Measurements from ENCODE around the gene SLC26A2. TPM values are rescaled to one million over a fixed set of nuclear protein-coding genes. Genes with fewer than 3 reads are reported as not detected.

Gene SLC26A2
- total RNA-seq (10 to 100 TPM in 1 of 4 donors, 1 to 10 TPM in 3; 6.4 to 12.1 (median 7.0) TPM), polyA plus RNA-seq (10 to 100 TPM; 40.2 to 88.8 (median 42.8) TPM)

DNA sequence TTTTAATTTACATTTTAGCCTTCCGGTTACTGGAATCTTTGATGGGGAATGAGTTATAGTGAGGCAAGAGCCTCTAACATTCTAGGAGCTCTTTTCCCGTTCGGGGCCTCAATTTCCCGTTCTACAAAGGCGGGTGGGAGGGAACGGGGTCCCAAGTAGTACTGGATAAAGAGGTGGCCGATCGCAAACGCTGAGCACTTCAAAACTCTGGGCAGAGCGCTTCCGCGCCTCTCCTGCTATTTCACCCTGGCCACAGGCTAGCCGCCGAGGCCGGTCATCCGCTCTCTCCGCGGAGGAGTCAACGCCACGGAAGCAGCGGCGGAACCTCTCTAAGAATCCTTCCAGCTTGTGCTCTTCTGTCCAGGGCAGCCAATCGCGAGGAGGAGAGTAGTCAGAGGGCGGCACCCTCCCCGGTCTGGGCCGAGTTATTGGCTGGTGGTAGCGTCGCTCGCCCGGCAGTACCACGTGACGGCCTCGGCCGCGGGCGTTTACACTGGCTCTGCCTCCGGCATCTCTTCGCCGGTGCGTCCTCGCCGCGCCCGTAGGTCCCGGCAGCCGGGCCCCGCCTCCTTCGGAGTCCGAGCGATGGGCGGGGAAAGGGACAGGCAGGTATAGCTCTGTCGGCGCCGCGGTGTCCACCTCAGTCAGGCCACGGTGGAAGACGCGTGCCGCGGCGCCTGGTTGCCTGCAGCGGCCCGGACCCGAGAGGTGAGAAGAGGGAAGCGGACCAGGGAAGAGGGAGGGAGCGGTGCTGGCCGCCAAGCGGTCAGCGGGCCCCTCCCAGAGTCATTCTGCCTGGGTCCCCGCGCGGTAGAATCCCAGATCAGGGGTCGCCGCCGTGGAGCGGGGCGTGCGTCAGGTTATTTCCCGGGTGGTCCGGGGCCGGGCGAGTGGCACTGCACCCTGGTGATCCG lies at the start of gene SLC26A2:
Gene SLC26A2, plus strand, starts transcription at position 487 of the 914 bp plus-strand sequence. CDS start 16,895 bp downstream, outside the sequence.
- WGBS, 2 donors = 0% methylated on average over 84 of the region's 84 CpGs
- peak; percentile 99 for DNase-seq
- intact Hi-C loops (cut with DNase I) = loop anchor here (2.0 to 5.0 kb wide), 2 partner anchors 30 to 108 kb away; no protein-coding TSS in a partner anchor

DNA sequence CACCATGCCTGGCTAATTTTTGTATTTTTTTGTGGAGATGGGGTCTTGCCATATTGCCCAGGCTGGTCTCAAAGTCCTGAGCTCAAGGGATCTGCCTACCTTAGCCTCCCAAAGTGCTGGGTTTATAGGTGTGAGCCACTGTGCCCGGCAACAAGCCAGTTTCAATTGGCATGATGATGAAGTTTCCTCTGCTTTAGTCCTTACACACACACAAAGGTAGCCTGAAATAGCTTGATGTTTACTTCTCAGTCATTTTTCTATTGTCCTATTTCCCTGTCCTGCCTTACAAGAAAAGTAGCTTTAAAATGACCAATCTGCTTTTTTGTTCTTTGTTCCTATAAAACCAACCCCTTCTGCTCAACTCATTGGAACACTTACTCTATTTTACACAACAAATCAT lies 49.5 kb upstream of the SLC26A2 start:
- Histone ChIP-seq H3K4me3 (no peak overlapping the region), H3K9me3 (no peaks in the 10 kb centered on the region), H3K27me3 (no peaks in the 10 kb centered on the region), H3K27ac (no peak overlapping the region), H3K36me3 (no peaks in the 10 kb centered on the region), H3K4me1 (no peaks in the 10 kb centered on the region)
- DNase-seq = no peak
- 85 to 89% methylated on average over 1 of the region's 1 CpG for WGBS, 2 donors
- intact Hi-C loops (cut with DNase I) = no loop called here
- no peak for TF ChIP-seq POLR2AphosphoS5 (IDR thresholded peaks at IDR 0.05)
- TF ChIP-seq, protein P1, sequence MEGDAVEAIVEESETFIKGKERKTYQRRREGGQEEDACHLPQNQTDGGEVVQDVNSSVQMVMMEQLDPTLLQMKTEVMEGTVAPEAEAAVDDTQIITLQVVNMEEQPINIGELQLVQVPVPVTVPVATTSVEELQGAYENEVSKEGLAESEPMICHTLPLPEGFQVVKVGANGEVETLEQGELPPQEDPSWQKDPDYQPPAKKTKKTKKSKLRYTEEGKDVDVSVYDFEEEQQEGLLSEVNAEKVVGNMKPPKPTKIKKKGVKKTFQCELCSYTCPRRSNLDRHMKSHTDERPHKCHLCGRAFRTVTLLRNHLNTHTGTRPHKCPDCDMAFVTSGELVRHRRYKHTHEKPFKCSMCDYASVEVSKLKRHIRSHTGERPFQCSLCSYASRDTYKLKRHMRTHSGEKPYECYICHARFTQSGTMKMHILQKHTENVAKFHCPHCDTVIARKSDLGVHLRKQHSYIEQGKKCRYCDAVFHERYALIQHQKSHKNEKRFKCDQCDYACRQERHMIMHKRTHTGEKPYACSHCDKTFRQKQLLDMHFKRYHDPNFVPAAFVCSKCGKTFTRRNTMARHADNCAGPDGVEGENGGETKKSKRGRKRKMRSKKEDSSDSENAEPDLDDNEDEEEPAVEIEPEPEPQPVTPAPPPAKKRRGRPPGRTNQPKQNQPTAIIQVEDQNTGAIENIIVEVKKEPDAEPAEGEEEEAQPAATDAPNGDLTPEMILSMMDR (IDR thresholded peaks at IDR 0.05) = no peak

More for the DNA sequence above, at the start of gene SLC26A2:
- Histone ChIP-seq H3K4me3 (peak within 1 kb of the TSS; percentile 62 to 98 (median 82)), H3K9me3 (no peaks in the 10 kb centered on the region), H3K27me3 (no peaks in the 10 kb centered on the region), H3K27ac (peak within 1 kb of the TSS; percentile 86 to 93 (median 90)), H3K36me3 (no peaks in the 10 kb centered on the region), H3K4me1 (peaks cover 0 to 19% (median 9%) of the 10 kb centered on the region in 4 donors)
- TF ChIP-seq EP300 (IDR thresholded peaks at IDR 0.05) (no peak), POLR2AphosphoS5 (IDR thresholded peaks at IDR 0.05) (peak; percentile 96 to 99 (median 97)), POLR2A (IDR thresholded peaks at IDR 0.05) (peak; percentile 89 to 92)

DNA sequence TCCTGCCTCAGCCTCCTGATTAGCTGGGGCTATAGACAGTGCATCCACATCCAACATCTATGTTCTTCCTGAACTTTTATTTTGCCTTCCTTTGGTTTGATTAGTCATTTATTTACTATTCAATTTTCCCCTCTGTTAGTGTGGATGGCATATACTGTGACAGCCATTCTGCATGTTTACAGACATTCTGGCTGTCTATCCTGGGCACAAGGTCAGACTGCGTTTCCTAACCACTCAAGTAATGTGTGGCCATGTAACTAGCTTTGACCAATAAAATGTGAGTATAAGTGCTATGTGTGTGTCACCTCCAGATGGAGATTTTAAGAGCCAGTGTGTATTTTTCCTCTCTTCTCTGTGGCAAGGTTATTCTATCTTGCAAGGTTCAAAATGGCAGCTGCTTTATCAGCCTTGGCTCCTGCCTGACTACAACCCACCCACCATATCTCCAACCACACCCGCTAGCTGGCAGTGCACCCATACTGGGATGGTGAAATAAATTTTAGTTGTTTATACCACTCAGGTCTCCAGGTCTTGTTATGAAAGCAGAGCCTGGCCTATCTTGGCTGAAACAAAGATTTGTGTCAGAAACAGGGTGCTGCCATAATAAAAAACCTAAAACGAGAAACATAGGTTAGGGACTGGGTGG lies 48.2 kb upstream of the SLC26A2 start:
- H3K4me1 ChIP-seq = no peaks in the 10 kb centered on the region
- no peak overlapping the region for H3K27ac ChIP-seq
- TF ChIP-seq POLR2A (IDR thresholded peaks at IDR 0.05) (no peak), EP300 (IDR thresholded peaks at IDR 0.05) (no peak), POLR2AphosphoS5 (IDR thresholded peaks at IDR 0.05) (no peak)
- TF ChIP-seq, protein P1 (IDR thresholded peaks at IDR 0.05) = no peak
- no peak for DNase-seq
- WGBS, 2 donors = 61 to 86% methylated on average over 3 of the region's 3 CpGs
- H3K36me3 ChIP-seq = no peaks in the 10 kb centered on the region
- no peaks in the 10 kb centered on the region for H3K27me3 ChIP-seq
- intact Hi-C loops (cut with DNase I) = no loop called here
- H3K9me3 ChIP-seq = no peaks in the 10 kb centered on the region
- H3K4me3 ChIP-seq = no peak overlapping the region

DNA sequence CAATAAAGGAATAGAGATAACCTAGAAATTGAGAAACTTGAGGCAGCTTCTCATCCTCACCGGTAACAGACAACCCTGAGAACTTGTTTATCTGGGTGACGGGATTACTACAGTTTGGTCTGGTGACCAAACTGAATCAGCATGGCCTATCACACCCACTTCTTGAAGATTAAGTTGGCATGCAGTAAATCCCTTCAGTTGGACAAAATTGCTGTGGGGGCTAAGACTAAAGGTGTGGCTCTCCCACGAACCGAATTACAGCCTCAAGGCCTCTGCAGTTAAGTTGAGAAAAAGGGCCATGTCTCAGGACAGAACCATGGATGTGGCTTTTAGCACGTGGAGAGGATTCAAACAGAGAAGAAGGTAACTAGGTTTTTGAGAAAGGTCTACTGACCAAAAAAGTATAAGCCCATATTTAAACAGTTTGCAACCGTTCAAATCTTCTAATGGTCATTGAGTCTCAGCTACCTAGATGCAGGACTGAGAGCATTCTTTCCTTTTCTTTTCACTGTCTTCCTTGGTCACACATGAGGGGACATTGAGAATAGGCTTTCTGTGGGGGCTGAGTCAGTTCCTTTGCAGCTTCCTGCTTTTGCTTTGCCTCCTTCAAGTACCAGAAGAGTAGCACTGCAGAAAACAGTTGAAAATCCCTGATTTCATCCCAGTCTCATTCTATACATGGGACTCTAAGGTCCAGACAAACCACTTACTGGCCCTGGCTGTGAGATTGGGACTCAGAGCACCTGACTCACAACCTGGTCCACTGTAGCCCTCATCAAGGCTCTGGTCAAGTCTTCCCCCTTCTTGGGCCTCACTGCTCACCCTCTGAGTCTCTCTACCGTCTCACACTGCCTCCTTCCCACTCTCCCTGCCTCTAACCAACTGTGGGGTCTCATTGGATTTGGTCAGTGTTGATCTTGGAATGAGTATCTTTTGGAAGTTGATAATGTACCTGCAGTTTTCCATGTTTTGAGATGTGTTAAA lies 46.8 kb upstream of the SLC26A2 start:
- no peak for DNase-seq
- intact Hi-C loops (cut with DNase I) = no loop called here
- Histone ChIP-seq H3K27me3 (no peaks in the 10 kb centered on the region), H3K9me3 (no peaks in the 10 kb centered on the region), H3K4me3 (no peak overlapping the region), H3K36me3 (no peaks in the 10 kb centered on the region), H3K27ac (no peak overlapping the region), H3K4me1 (no peaks in the 10 kb centered on the region)
- TF ChIP-seq, protein P1 (IDR thresholded peaks at IDR 0.05) = no peak
- TF ChIP-seq POLR2AphosphoS5 (IDR thresholded peaks at IDR 0.05) (no peak), POLR2A (IDR thresholded peaks at IDR 0.05) (no peak), EP300 (IDR thresholded peaks at IDR 0.05) (no peak)
- WGBS, 2 donors = 76 to 85% methylated on average over 7 of the region's 7 CpGs

Data from sigmoid colon (tissue), 7 donors.